ENCODE measurements around the gene ARL5B.

Gene ARL5B

GRCh38 chr10:18683427-18683826, 24.2 kb downstream of the ARL5B start:
- Histone ChIP-seq H3K27ac (ENCODE audit: low read length) (no peak overlapping the region), H3K4me1 (ENCODE audit: control insufficient read depth in 1 of 2, insufficient read depth in 2 of 2, low read length in 2 of 2) (no peaks in the 10 kb centered on the region)

GRCh38 chr10:18684416-18684815, 25.2 kb downstream of the ARL5B start:
- H3K27ac ChIP-seq (ENCODE audit: low read length): no peak overlapping the region
- H3K4me3 ChIP-seq (ENCODE audit: low read depth in 1 of 2, low read length in 2 of 2): no peak overlapping the region
- H3K9me3 ChIP-seq (ENCODE audit: control insufficient read depth in 1 of 2, low read length in 2 of 2): no peaks in the 10 kb centered on the region
- no peaks in the 10 kb centered on the region for H3K4me1 ChIP-seq (ENCODE audit: control insufficient read depth in 1 of 2, insufficient read depth in 2 of 2, low read length in 2 of 2)
- no peaks in the 10 kb centered on the region for H3K27me3 ChIP-seq (ENCODE audit: low read depth, low read length)
- no peaks in the 10 kb centered on the region for H3K36me3 ChIP-seq (ENCODE audit: control insufficient read depth in 1 of 2, insufficient read depth in 2 of 2, low read length in 2 of 2)

More at GRCh38 chr10:18683427-18683826, 24.2 kb downstream of the ARL5B start:
- Histone ChIP-seq H3K36me3 (ENCODE audit: control insufficient read depth in 1 of 2, insufficient read depth in 2 of 2, low read length in 2 of 2) (no peaks in the 10 kb centered on the region), H3K27me3 (ENCODE audit: low read depth, low read length) (no peaks in the 10 kb centered on the region), H3K9me3 (ENCODE audit: control insufficient read depth in 1 of 2, low read length in 2 of 2) (no peaks in the 10 kb centered on the region), H3K4me3 (ENCODE audit: low read depth in 1 of 2, low read length in 2 of 2) (no peak overlapping the region)

GRCh38 chr10:18684953-18685352, 25.7 kb downstream of the ARL5B start:
- no peak overlapping the region for H3K27ac ChIP-seq (ENCODE audit: low read length)
- no peaks in the 10 kb centered on the region for H3K4me1 ChIP-seq (ENCODE audit: control insufficient read depth in 1 of 2, insufficient read depth in 2 of 2, low read length in 2 of 2)
- H3K4me3 ChIP-seq (ENCODE audit: low read depth in 1 of 2, low read length in 2 of 2): no peak overlapping the region
- no peaks in the 10 kb centered on the region for H3K9me3 ChIP-seq (ENCODE audit: control insufficient read depth in 1 of 2, low read length in 2 of 2)
- no peaks in the 10 kb centered on the region for H3K36me3 ChIP-seq (ENCODE audit: control insufficient read depth in 1 of 2, insufficient read depth in 2 of 2, low read length in 2 of 2)
- H3K27me3 ChIP-seq (ENCODE audit: low read depth, low read length): no peaks in the 10 kb centered on the region

GRCh38 chr10:18685555-18685954, 26.3 kb downstream of the ARL5B start:
- Histone ChIP-seq H3K36me3 (ENCODE audit: control insufficient read depth in 1 of 2, insufficient read depth in 2 of 2, low read length in 2 of 2) (no peaks in the 10 kb centered on the region), H3K9me3 (ENCODE audit: control insufficient read depth in 1 of 2, low read length in 2 of 2) (no peaks in the 10 kb centered on the region), H3K4me1 (ENCODE audit: control insufficient read depth in 1 of 2, insufficient read depth in 2 of 2, low read length in 2 of 2) (no peaks in the 10 kb centered on the region), H3K4me3 (ENCODE audit: low read depth in 1 of 2, low read length in 2 of 2) (no peak overlapping the region), H3K27me3 (ENCODE audit: low read depth, low read length) (no peaks in the 10 kb centered on the region), H3K27ac (ENCODE audit: low read length) (no peak overlapping the region)

- Histone ChIP-seq H3K27me3 (ENCODE audit: low read depth, low read length) (no peaks in the 10 kb centered on the region), H3K36me3 (ENCODE audit: control insufficient read depth in 1 of 2, insufficient read depth in 2 of 2, low read length in 2 of 2) (no peaks in the 10 kb centered on the region), H3K27ac (ENCODE audit: low read length) (no peak overlapping the region), H3K4me3 (ENCODE audit: low read depth in 1 of 2, low read length in 2 of 2) (no peak overlapping the region), H3K9me3 (ENCODE audit: control insufficient read depth in 1 of 2, low read length in 2 of 2) (no peaks in the 10 kb centered on the region), H3K4me1 (ENCODE audit: control insufficient read depth in 1 of 2, insufficient read depth in 2 of 2, low read length in 2 of 2) (no peaks in the 10 kb centered on the region)
Observed at GRCh38 chr10:18687195-18687594, 28.0 kb downstream of the ARL5B start.

GRCh38 chr10:18687706-18688105, 28.5 kb downstream of the ARL5B start:
- Histone ChIP-seq H3K4me3 (ENCODE audit: low read depth in 1 of 2, low read length in 2 of 2) (no peak overlapping the region), H3K9me3 (ENCODE audit: control insufficient read depth in 1 of 2, low read length in 2 of 2) (no peaks in the 10 kb centered on the region), H3K36me3 (ENCODE audit: control insufficient read depth in 1 of 2, insufficient read depth in 2 of 2, low read length in 2 of 2) (no peaks in the 10 kb centered on the region), H3K27ac (ENCODE audit: low read length) (no peak overlapping the region), H3K27me3 (ENCODE audit: low read depth, low read length) (no peaks in the 10 kb centered on the region), H3K4me1 (ENCODE audit: control insufficient read depth in 1 of 2, insufficient read depth in 2 of 2, low read length in 2 of 2) (no peaks in the 10 kb centered on the region)

- Histone ChIP-seq H3K36me3 (ENCODE audit: control insufficient read depth in 1 of 2, insufficient read depth in 2 of 2, low read length in 2 of 2) (no peaks in the 10 kb centered on the region), H3K27ac (ENCODE audit: low read length) (no peak overlapping the region), H3K4me1 (ENCODE audit: control insufficient read depth in 1 of 2, insufficient read depth in 2 of 2, low read length in 2 of 2) (no peaks in the 10 kb centered on the region), H3K4me3 (ENCODE audit: low read depth in 1 of 2, low read length in 2 of 2) (no peak overlapping the region), H3K27me3 (ENCODE audit: low read depth, low read length) (no peaks in the 10 kb centered on the region), H3K9me3 (ENCODE audit: control insufficient read depth in 1 of 2, low read length in 2 of 2) (no peaks in the 10 kb centered on the region)
Observed at GRCh38 chr10:18689498-18689897, 30.3 kb downstream of the ARL5B start.

GRCh38 chr10:18690541-18690940, 31.3 kb downstream of the ARL5B start:
- Histone ChIP-seq H3K27me3 (ENCODE audit: low read depth, low read length) (no peaks in the 10 kb centered on the region), H3K36me3 (ENCODE audit: control insufficient read depth in 1 of 2, insufficient read depth in 2 of 2, low read length in 2 of 2) (no peaks in the 10 kb centered on the region), H3K9me3 (ENCODE audit: control insufficient read depth in 1 of 2, low read length in 2 of 2) (no peaks in the 10 kb centered on the region), H3K4me1 (ENCODE audit: control insufficient read depth in 1 of 2, insufficient read depth in 2 of 2, low read length in 2 of 2) (no peaks in the 10 kb centered on the region), H3K4me3 (ENCODE audit: low read depth in 1 of 2, low read length in 2 of 2) (no peak overlapping the region), H3K27ac (ENCODE audit: low read length) (no peak overlapping the region)

GRCh38 chr10:18699849-18700840, 40.9 kb downstream of the ARL5B start:
- Histone ChIP-seq H3K9me3 (ENCODE audit: control insufficient read depth in 1 of 2, low read length in 2 of 2) (peaks cover 0 to 4% of the 10 kb centered on the region in 2 donors), H3K27me3 (ENCODE audit: low read depth, low read length) (no peaks in the 10 kb centered on the region), H3K27ac (ENCODE audit: low read length) (no peak overlapping the region), H3K36me3 (ENCODE audit: control insufficient read depth in 1 of 2, insufficient read depth in 2 of 2, low read length in 2 of 2) (no peaks in the 10 kb centered on the region), H3K4me1 (ENCODE audit: control insufficient read depth in 1 of 2, insufficient read depth in 2 of 2, low read length in 2 of 2) (no peaks in the 10 kb centered on the region), H3K4me3 (ENCODE audit: low read depth in 1 of 2, low read length in 2 of 2) (no peak overlapping the region)

GRCh38 chr10:18703521-18703920, 44.3 kb downstream of the ARL5B start:
- H3K4me3 ChIP-seq (ENCODE audit: low read depth in 1 of 2, low read length in 2 of 2): no peak overlapping the region
- no peaks in the 10 kb centered on the region for H3K4me1 ChIP-seq (ENCODE audit: control insufficient read depth in 1 of 2, insufficient read depth in 2 of 2, low read length in 2 of 2)
- H3K27me3 ChIP-seq (ENCODE audit: low read depth, low read length): no peaks in the 10 kb centered on the region
- no peak overlapping the region for H3K27ac ChIP-seq (ENCODE audit: low read length)
- H3K9me3 ChIP-seq (ENCODE audit: control insufficient read depth in 1 of 2, low read length in 2 of 2): no peaks in the 10 kb centered on the region
- H3K36me3 ChIP-seq (ENCODE audit: control insufficient read depth in 1 of 2, insufficient read depth in 2 of 2, low read length in 2 of 2): no peaks in the 10 kb centered on the region

GRCh38 chr10:18710201-18710653, 51.0 kb downstream of the ARL5B start:
- H3K27ac ChIP-seq (ENCODE audit: low read length): no peak overlapping the region
- no peaks in the 10 kb centered on the region for H3K9me3 ChIP-seq (ENCODE audit: control insufficient read depth in 1 of 2, low read length in 2 of 2)
- no peaks in the 10 kb centered on the region for H3K27me3 ChIP-seq (ENCODE audit: low read depth, low read length)
- H3K4me1 ChIP-seq (ENCODE audit: control insufficient read depth in 1 of 2, insufficient read depth in 2 of 2, low read length in 2 of 2): no peaks in the 10 kb centered on the region
- no peak overlapping the region for H3K4me3 ChIP-seq (ENCODE audit: low read depth in 1 of 2, low read length in 2 of 2)
- H3K36me3 ChIP-seq (ENCODE audit: control insufficient read depth in 1 of 2, insufficient read depth in 2 of 2, low read length in 2 of 2): no peaks in the 10 kb centered on the region
